ENCODE results near the gene ANKRD65. TPM values are rescaled to one million over a fixed set of nuclear protein-coding genes. Genes with fewer than 3 reads are reported as not detected.
A peak's percentile ranks its signal among the peaks of the same experiment; 100 is the strongest.

ANKRD65 gene
- total and polyA plus RNA-seq, 4 donors = 13.5 to 54.2 (median 31.9) TPM

DNA sequence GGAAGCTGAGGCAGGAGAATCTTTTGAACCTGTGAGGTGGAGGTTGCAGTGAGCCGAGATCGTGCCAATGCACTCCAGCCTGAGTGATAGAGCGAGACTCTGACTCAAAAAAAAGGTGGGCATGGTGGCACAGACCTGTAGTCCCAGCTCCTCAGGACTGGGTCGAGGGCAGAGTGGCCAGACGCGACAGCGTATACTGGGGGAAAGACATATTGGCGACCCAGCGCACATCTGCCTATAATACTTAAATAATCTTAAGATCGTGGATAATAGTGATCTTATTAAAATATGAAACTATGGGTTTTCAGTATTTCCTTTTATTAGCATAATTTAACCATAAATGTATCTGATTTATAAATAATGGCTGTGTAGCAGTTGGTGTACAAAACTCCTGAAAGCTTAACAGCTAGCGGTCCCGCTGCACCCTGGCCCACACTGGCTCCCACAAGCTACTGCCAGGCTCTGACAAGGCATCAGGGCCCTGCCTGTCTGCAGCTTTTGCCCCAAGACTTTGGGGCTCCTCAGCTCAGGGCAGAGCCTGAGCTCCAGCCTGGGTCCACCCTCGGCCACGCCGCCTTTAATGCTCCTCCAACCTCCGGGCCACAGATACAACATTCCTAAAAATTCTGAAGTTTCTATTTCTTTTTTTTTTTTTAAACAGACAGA is 43.4 kb downstream of the ANKRD65 start:
- DNase-seq (no peak), ATAC-seq (ENCODE audit: insufficient read depth, low FRiP score) (no peak)
- Histone ChIP-seq H3K27ac (ENCODE audit: low read depth in 1 of 2, low read length in 1 of 2) (no peak overlapping the region), H3K36me3 (ENCODE audit: control insufficient read depth in 4 of 4, insufficient read depth in 4 of 4, low read length in 4 of 4) (peaks cover 0 to 16% (median 2%) of the 10 kb centered on the region in 4 donors), H3K9ac (ENCODE audit: insufficient read depth in 1 of 2, low read length in 2 of 2) (no peak overlapping the region), H3K9me3 (ENCODE audit: control insufficient read depth in 4 of 4, insufficient read depth in 3 of 4, low read length in 3 of 4) (no peaks in the 10 kb centered on the region), H3K27me3 (ENCODE audit: control insufficient read depth in 3 of 3, insufficient read depth in 3 of 3, low read length in 2 of 3) (no peaks in the 10 kb centered on the region), H3K4me1 (ENCODE audit: control insufficient read depth in 5 of 5, insufficient read depth in 5 of 5, low read length in 5 of 5) (peaks cover 0 to 11% (median 7%) of the 10 kb centered on the region in 5 donors), H3K4me3 (no peak overlapping the region)
- 97% methylated on average over 16 of the region's 16 CpGs for WGBS, 2 donors
- TF ChIP-seq, protein P1, sequence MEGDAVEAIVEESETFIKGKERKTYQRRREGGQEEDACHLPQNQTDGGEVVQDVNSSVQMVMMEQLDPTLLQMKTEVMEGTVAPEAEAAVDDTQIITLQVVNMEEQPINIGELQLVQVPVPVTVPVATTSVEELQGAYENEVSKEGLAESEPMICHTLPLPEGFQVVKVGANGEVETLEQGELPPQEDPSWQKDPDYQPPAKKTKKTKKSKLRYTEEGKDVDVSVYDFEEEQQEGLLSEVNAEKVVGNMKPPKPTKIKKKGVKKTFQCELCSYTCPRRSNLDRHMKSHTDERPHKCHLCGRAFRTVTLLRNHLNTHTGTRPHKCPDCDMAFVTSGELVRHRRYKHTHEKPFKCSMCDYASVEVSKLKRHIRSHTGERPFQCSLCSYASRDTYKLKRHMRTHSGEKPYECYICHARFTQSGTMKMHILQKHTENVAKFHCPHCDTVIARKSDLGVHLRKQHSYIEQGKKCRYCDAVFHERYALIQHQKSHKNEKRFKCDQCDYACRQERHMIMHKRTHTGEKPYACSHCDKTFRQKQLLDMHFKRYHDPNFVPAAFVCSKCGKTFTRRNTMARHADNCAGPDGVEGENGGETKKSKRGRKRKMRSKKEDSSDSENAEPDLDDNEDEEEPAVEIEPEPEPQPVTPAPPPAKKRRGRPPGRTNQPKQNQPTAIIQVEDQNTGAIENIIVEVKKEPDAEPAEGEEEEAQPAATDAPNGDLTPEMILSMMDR (IDR thresholded peaks at IDR 0.05; ENCODE audit: control extremely low read depth, extremely low read depth) = no peak

DNA sequence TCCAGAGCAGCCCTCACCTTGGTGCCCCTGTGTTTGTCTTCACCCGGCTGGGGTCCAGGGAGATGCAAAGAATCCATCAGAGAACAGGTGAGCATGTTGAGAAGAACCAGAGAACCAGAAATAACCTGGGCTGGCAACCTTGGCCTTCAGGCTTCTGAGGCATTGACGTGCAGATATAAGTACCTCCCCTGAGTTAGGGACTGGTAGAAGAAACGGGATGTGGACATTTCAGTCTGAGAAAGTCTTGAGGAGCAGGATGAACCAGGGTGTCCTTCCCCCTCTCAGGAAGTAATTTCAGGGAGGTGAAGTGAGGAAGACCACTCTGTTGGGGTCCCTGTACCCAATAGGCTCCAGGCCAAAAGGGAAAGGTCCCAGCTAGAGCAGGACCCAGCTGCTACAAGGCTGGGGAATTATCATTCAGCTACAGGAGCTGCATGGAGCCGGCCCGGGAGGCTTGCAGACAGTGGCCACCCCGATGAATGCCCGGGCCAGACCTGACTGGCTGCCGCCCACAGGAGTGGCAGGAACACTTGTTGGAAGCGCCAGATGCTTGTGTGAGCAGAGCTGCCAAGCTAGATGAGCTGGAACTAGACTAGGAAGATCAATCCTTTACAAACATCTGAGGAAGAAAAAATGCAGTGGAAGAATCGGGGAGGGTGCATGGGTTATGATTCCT is 44.4 kb downstream of the ANKRD65 start:
- no peak overlapping the region for H3K4me3 ChIP-seq
- DNase-seq = no peak
- no peaks in the 10 kb centered on the region for H3K9me3 ChIP-seq (ENCODE audit: control insufficient read depth in 4 of 4, insufficient read depth in 3 of 4, low read length in 3 of 4)
- no peak overlapping the region for H3K27ac ChIP-seq (ENCODE audit: low read depth in 1 of 2, low read length in 1 of 2)
- ATAC-seq (ENCODE audit: insufficient read depth, low FRiP score) = no peak
- H3K4me1 ChIP-seq (ENCODE audit: control insufficient read depth in 5 of 5, insufficient read depth in 5 of 5, low read length in 5 of 5) = peaks cover 0 to 17% (median 7%) of the 10 kb centered on the region in 5 donors
- H3K27me3 ChIP-seq (ENCODE audit: control insufficient read depth in 3 of 3, insufficient read depth in 3 of 3, low read length in 2 of 3) = no peaks in the 10 kb centered on the region
- TF ChIP-seq, protein P1 (IDR thresholded peaks at IDR 0.05; ENCODE audit: control extremely low read depth, extremely low read depth) = no peak
- WGBS, 2 donors = 93 to 95% methylated on average over 10 of the region's 10 CpGs
- peaks cover 0 to 16% (median under 1%) of the 10 kb centered on the region in 4 donors for H3K36me3 ChIP-seq (ENCODE audit: control insufficient read depth in 4 of 4, insufficient read depth in 4 of 4, low read length in 4 of 4)
- H3K9ac ChIP-seq (ENCODE audit: insufficient read depth in 1 of 2, low read length in 2 of 2) = no peak overlapping the region

DNA sequence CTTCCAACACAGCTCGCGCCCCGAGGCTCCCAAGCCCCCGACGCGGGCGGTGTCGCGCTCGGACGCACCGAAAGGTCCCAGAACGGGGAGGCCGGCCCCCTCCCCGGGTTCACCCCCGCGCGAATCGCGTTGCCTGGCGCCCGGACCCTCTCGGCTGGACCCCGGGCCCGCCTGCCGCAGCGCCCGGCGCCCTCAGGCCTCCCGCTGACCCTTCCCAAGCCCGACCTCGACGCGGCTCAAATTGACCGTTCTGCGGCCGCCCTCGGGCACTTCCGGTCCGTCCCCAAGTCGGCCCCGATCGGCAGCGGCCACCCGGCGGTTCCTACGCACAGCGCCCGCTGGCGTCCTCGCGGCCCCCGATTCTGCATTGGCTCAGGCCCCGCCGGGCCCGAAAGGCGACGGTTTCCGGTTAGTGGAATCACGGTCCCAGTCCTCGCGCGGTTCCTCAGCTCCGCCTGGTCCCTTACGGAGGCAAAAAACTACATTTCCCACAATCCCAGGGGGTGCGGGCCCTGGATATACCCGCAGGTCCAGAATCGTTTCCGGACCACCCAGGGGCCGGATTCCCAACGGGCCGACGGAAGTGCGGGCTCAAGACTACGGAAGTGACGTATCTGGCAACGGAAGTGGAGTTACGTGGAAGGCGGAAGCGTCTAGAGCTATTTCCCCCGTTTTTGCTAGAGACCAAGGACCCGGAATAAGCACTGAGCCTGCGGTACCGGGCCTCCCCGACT is 46.0 kb downstream of the ANKRD65 start, which contains the start of gene AURKAIP1:
Gene AURKAIP1 (minus strand): TSS at position 279 of the 734 bp plus-strand sequence. CDS start 451 bp downstream, outside the sequence.
- WGBS, 2 donors = 1% methylated on average over 63 to 85 of the region's 85 CpGs
- ATAC-seq (ENCODE audit: insufficient read depth, low FRiP score) = peak; percentile 94
- Histone ChIP-seq H3K9ac (ENCODE audit: insufficient read depth in 1 of 2, low read length in 2 of 2) (peak within 1 kb of the TSS; percentile 42 to 81), H3K4me3 (peak within 1 kb of the TSS; percentile 84), H3K4me1 (ENCODE audit: control insufficient read depth in 5 of 5, insufficient read depth in 5 of 5, low read length in 5 of 5) (peaks cover 0 to 17% (median 7%) of the 10 kb centered on the region in 5 donors), H3K36me3 (ENCODE audit: control insufficient read depth in 4 of 4, insufficient read depth in 4 of 4, low read length in 4 of 4) (peaks cover 0 to 7% (median 0%) of the 10 kb centered on the region in 4 donors), H3K27me3 (ENCODE audit: control insufficient read depth in 3 of 3, insufficient read depth in 3 of 3, low read length in 2 of 3) (no peaks in the 10 kb centered on the region), H3K9me3 (ENCODE audit: control insufficient read depth in 4 of 4, insufficient read depth in 3 of 4, low read length in 3 of 4) (no peaks in the 10 kb centered on the region), H3K27ac (ENCODE audit: low read depth in 1 of 2, low read length in 1 of 2) (peak within 1 kb of the TSS; percentile 91 to 92)
- DNase-seq = peak; percentile 99 to 100 (median 100)
- TF ChIP-seq, protein P1 (IDR thresholded peaks at IDR 0.05; ENCODE audit: control extremely low read depth, extremely low read depth) = peak; percentile 9
